Renal pelvis (tissue), 4 donors: ENCODE results near the gene KCNK17. TPM values are rescaled to one million over a fixed set of nuclear protein-coding genes. Genes with fewer than 3 reads are reported as not detected.
A peak's percentile ranks its signal among the peaks of the same experiment; 100 is the strongest.
"Not testable (repeated sequence)": the region's sequence is repeated elsewhere in the genome, so short reads cannot be mapped to it uniquely, and the experiment has no call there.

Experiments used
- DNase-seq: peaks from one replicate; pipeline ENCODE4 v3.0.0-alpha.2; 2013
- polyA plus RNA-seq, 3 donors: library from polyadenylated mRNA; unstranded; fragments of 120-200 nt; gene quantifications; one replicate each; pipeline ENCODE4 v1.2.1, GENCODE V29; 2013; ENCODE audit not compliant: insufficient read length in 3 of 3

The KCNK17 gene
- polyA plus RNA-seq, 3 donors, result 0.09 to 0.13 (median 0.10) TPM

DNA sequence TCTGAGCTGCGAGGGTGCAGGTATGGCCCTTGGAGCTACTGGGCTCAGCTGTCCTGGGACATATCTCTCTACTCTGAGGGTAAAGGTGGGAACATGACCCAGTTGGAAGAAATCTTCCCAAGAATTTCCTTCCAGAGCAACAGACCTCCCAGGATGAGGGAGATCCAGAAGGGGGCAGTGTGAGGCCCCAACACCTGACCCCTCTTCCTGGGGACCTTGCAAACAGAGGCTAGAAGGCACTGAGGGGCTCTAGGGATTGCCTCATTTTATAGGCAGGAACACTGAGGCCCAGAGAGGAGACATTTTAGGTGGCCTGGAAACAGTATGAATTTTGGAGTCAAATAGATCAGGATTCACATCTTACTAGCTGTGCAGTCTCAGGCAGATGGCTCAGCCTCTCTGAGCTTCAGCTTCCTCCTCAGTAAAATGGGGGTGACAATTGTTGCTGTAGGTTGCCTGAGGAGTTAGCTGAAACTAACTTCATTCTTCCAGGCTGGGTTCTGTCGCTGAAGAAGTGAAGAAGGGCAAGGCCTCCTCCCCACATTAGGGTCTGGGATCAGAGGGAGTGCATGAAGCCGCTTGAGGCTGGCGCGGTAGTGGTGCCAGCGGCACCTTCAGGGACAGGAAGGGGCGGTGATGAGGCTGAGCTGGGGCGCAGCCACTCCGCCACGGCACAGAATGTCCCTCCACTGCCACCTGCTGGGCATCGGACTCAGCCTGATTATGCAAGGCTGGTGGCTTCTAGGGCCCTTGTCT, 11.4 kb downstream of the KCNK17 start:
- DNase-seq, result peak; percentile 63

GRCh38 chr6:39302011-39302410, 12.2 kb downstream of the KCNK17 start:
- DNase-seq, result no peak

GRCh38 chr6:39301606-39302005, 12.6 kb downstream of the KCNK17 start:
- DNase-seq, result no peak

DNA sequence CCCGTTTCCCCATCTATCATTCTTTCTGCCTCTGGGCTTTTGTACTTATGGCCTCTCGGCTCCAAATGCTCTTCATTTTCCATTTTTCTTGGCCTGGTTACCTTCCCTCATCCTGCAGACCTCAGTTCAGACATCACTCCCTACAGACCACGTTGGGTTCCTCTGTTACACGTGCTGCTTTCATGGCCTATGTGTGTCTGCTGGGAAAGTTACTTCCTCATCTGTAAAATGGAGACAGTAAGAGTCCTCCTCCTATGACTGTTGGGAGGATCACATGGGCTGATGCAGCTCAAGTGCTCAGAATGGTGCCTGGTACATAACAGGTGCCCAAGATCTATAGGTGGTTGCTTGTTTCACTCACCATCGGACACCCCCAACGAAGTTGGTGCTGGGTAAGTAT, 13.5 kb downstream of the KCNK17 start:
- no peak for DNase-seq

DNA sequence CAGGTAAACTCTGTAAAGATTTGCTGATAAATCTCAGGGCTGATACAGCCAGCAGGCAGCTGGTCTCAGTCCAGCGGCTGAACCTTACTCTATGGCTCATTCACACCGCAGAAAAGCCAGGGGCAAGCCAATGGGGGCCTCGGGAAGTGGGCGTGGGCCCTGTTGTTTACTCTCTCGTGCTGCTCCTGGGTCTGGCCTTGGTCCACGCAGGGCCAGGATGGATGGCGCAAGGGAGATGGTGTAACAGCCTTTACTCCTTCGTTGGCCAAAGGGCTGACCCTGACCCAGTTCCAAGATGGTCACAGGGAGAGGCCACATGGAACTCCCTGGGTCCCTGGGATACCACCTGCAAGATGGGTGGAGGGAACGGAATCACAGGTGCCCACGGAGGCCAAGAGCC, 16.2 kb downstream of the KCNK17 start:
- DNase-seq, result no peak

- no peak for DNase-seq
Measured at GRCh38 chr6:39296745-39297640, 17.2 kb downstream of the KCNK17 start.

DNA sequence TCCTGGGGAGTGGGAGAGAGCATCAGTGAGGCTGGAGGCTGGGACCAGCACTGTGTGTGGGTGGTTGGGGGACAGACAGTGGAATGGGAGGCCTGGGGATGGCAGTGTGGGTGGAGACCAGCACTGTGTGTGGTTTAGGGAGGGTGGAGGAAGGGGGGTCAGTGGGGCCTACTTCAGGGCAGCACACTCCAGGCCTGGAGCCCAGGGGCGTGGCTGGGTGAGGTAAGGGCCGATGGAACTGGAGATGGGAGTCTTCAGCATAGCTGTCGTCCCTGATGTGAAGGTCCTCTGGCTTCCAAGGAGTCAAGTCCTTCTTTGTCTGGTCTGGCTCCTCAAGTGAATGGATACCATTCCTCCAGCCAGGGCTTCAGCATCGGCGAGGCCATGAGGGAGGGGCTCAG, 18.6 kb downstream of the KCNK17 start:
- no peak for DNase-seq

DNA sequence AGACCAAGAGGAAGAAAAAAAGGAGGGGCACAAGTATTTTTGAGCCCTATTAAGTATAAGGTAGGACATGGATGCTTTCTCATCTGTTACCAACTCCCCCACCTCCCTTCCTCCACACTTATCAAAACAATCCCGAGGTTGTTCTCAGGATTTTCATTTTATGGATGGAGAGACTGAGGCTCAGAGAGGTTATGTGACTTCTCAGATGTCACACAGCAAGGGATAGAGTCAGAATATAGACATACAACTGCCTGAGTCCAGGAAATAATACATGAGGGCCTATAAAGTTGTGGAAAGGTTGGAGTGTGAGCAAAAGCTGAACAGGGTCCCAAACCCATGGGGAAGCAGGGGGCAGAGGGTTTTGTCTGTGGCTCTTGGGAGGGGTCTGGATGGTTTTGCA, 19.3 kb downstream of the KCNK17 start:
- DNase-seq, result no peak

GRCh38 chr6:39294133-39294532, 20.1 kb downstream of the KCNK17 start:
- no peak for DNase-seq

DNA sequence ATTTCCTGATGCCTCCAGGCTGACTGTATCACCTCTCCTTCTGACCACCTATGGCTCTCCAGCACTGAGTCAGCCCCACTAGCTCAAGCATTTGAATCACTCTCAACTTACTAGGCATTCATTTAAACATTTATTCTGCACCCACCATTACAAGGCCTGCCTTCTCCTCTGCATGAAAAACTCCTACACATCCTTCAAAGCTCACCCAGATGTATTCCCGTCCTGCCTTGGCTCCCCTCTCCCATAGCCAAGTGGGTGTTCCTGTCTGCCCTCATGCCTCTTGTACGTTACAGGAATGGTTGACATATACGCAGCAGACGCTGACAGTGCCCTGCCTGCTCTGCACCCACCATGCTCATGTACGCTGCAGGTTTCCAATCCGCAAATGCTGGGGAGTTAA, 21.6 kb downstream of the KCNK17 start:
- no peak for DNase-seq

DNA sequence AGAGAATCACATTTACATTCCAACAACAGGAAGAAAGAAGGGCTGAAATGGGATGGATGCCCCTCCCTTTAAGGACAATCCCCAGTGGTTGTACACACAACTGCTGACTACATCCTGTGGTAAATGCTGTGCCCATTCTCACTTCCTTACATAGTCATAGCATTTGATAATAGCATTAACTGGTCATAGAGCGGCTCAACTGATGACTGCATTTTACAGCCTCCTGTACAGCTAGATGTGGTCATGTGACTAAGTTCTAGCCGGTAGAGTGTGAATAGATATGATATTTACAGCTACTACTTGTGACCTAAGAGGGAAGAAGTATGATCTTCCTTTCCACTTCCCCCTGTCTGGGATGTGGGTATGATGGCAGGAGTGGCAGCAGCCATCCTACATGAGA, 24.7 kb downstream of the KCNK17 start:
- no peak for DNase-seq

GRCh38 chr6:39287601-39288000, 26.6 kb downstream of the KCNK17 start:
- no peak for DNase-seq

DNA sequence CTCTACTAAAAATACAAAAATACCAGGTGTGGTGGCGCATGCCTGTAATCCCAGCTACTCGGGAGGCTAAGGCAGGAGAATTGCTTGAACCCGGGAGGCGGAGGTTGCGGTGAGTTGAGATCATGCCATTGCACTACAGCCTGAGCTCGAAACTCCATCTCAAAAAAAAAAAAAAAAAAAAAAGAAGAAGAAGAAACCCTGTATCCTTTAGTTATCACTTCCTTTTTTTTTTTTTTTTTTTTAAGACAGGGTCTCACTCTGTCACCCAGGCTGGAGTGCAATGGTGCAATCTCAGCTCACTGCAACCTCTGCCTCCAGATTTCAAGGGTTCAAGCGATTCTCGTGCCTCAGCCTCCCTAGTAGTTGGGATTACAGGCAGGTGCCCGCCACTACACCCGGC, 27.6 kb downstream of the KCNK17 start:
- DNase-seq, result not testable (repeated sequence)

DNA sequence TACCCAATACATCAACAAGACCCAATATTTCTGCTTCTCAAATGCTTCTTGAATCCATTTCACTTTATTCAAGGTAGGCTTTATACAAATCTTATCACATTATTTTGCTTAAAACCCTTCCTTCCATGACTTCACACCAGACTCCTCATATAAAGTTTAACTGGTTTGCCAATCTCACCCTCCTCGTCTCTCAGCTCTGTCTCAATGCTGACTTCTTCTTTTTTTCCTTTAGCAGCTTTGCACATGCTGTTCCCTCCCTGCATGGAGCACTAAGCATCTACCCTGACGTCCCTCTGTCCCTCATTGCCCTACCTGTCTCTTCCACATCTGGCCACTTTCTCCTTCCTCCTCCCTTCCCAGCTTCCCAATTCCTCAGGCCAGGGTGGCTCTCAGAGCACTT, 31.4 kb downstream of the KCNK17 start:
- DNase-seq, result no peak

- no peak for DNase-seq
Measured at GRCh38 chr6:39281312-39281980, 32.8 kb downstream of the KCNK17 start.

GRCh38 chr6:39280247-39280731, 33.9 kb downstream of the KCNK17 start:
- no peak for DNase-seq

DNA sequence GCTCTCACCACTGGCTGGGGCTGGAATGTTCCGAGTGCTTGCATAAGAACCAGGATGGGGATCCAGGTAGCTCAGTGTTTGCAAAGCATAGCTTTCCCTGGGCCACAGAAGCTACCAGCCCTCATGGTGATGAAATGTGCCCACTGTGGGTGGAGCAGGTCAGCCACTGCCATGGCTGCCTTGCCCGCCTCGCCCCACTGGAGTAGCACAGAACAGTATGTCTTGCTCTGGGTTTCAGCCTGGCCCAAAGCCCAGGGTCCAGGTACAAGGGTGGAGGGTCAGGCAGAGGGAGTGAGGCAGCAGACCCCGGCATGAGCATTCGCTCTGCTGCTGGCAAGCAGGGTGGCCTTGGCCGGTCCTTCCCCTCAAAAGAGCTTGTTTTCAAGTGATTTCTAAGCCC, 34.7 kb downstream of the KCNK17 start:
- no peak for DNase-seq

GRCh38 chr6:39276379-39276995, 37.7 kb downstream of the KCNK17 start:
- DNase-seq, result no peak

GRCh38 chr6:39274903-39275302, 39.3 kb downstream of the KCNK17 start:
- DNase-seq, result no peak

GRCh38 chr6:39274471-39274870, 39.7 kb downstream of the KCNK17 start:
- DNase-seq, result no peak

DNA sequence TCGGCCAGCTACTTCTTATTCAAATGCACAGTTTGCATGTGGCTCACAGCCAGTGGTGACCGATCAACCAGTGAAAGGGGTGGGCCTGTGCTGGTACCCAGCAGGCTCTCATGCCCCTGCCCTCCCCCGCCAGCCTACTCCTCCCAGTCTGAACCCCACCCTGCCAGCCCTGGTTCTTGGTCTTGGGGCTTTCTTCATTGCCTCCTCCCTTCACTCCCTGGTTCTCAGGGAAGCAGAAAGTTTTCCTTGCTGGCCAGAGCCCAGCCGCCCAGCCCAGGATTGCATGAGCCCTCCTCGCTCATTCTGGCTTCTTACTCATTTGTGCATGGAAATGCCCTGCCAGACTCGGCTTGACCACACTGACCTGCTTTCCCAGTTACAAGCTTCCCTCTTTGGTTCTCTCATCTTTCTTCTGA, 40.8 kb downstream of the KCNK17 start:
- no peak for DNase-seq

DNA sequence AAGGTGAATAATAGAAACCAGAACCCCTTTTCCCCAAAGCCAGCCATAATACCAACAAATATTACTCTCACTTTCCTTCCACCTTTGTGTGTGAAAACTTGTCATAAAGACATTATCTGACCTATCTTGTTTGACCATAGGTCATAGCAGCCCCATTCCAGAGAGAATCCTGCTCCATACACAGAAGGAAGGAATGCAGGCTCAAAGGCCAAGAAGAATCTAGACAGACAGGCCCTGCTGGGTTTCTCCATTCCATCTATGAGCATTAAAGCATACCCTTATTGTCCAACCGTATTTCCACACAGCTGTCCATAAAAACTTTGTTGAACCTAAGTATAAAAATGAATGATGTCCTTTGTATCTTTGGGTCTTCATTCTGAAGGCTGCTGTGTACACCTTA, 44.3 kb downstream of the KCNK17 start:
- DNase-seq, result no peak
